ENCODE data around the gene S1PR1. TPM values are rescaled to one million over a fixed set of nuclear protein-coding genes. Genes with fewer than 3 reads are reported as not detected.
"Not testable (repeated sequence)": the region's sequence is repeated elsewhere in the genome, so short reads cannot be mapped to it uniquely, and the experiment has no call there.

Gene S1PR1
- total RNA-seq, 2 donors from 2014 or later: 69.3 to 85.3 TPM

DNA sequence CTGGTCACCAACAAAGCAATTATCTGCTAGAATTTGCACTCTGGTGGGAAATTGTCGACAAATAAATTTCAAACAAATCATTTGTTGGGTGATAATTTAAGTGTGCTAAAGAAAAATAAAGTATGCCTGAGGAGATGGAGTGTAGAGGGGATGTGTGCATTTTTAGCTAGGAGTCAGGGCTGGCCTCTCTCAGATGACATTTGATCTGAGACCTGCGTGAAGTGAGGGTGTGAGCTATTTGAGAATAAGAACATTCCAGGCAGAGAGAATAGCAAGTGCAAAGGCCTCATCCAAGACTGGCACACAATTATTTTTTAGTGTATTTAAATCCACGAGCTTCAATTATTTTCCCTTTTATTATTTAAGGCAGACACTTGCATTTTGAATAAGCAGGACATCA is 19.7 kb upstream of the S1PR1 start:
- intact Hi-C loops (cut with DNase I): no loop called here

DNA sequence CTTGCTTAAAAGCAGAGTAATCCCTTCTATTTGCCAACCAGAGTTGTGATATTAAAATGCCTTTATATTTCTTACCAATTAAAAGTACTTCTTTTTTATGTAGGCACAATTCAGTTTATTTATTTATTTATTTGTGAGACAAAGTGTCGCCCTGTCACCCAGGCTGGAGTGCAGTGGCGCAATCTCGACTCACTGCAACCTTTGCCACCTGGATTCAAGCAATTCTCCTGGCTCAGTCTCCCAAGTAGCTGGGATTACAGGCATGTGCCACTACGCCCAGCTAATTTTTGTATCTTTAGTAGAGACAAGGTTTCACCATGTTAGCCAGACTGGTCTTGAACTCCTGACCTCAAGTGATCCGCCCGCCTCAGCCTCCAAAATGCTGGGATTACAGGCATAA is 17.9 kb upstream of the S1PR1 start:
- DNase-seq; ATAC-seq; intact Hi-C loops (cut with DNase I): not testable (repeated sequence)

More for the DNA sequence above, 19.7 kb upstream of the S1PR1 start:
- ATAC-seq (no peak), DNase-seq (no peak)

DNA sequence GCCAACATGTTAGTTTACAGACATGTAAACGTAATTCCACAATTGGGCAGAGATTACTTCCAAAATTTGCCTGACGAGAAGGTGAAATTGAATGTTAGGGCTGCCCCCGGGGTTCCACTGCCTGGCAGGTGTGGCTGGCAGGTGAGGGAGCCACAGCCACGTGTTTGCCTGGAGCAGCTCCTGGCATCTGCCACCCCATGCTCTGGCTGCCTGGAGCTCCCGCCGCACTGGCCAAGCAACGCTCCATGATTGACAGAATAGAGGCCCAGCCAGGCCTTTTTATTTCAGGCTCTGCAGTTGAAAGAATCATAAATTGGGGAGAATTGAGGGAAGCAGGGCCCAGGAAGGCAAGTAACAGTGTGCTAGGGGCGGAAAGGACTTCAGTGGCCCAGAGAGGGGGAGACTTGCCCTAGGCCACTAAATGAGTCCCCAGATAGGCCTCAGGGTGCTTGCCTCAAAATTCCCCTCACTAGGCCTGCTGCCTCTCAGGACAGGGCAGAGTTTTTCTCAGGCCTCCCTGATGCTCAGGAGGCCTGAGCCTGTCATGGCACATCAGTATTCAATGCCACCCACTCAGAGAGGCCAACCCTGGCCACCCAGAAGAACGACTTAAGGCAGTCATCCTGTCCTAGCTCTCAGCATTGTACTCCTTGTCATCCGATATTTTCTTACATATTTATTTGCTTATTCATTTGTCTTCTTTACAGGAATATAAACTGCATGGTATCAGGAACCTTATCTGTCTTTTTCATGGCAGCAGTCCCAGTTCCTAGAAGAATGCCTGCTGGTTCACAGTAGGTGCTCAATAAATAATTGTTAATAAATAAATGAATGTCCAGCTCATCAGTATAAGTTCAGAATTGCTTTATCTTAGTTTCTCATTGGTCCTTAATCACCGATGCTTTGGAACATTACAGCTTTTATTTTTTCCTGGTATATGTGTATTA is 16.6 kb upstream of the S1PR1 start:
- no peak for DNase-seq

DNA sequence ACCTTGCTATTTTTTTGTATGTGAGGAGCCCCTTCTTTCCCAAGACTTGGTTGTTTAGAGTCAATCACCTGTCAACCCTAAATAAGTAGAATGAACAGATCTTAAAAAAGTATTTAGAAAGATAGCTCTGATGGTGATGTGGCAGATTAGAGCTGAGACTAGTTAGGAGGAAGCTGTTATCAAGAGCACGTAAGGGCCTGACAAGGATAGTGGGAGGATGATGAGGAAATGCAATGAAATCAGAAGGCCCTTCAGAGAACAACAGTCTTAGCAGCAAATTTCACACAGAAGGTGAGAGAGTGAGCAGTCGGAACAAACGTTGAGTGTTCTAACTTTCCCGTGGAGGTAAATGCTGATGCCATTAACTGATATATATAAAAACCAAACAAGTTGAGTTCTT is 15.9 kb upstream of the S1PR1 start:
- ATAC-seq: peak in 1 of 2 donors; percentile 23
- DNase-seq: no peak
- intact Hi-C loops (cut with DNase I): no loop called here

More for the DNA sequence above, 16.6 kb upstream of the S1PR1 start:
- ATAC-seq: peak; percentile 50 to 53
- intact Hi-C loops (cut with DNase I): no loop called here

DNA sequence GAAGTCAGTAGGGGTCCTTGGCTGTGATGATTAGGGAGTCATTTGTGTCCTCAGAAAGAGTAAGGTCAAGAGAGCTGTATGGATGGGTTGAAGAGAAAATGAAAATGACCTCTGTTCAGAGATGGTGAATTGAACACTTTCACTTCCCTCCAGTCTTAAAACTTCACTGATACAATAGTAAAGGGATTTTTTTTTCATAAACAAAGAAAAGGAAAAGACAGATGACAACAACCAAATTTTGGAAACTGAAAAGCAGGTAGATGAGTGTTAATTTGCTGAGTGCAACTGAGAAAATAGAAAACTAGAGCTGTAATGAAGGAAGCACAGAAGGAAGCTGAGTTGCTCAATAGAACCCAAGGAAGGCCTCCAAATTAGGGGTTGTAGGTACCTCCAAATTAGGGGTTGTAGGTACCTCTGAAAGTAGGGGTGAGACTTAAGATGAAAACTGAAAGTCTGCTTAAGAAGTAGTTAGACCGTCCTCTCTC is 14.8 kb upstream of the S1PR1 start:
- DNase-seq: no peak
- no peak for ATAC-seq
- intact Hi-C loops (cut with DNase I): no loop called here

DNA sequence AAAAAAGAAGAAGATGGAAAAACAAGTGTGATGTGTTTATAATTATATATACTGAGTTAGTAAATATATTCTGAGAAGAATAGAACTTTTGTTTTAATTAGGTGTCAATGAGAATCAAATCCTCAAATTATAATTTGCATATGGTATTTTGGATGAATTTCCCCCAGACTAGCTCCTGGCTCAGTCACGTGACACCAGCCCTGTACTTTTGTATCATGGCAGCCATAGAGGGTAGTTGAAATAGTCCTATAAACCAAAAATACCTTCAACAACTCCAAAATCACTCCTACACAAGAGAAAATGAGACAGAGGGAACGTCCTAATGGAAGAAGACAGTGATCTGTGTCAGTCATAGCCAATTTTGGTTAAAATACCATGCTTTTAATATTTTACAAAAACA is 9.0 kb upstream of the S1PR1 start:
- intact Hi-C loops (cut with DNase I): no loop called here
- no peak for ATAC-seq
- DNase-seq: no peak

DNA sequence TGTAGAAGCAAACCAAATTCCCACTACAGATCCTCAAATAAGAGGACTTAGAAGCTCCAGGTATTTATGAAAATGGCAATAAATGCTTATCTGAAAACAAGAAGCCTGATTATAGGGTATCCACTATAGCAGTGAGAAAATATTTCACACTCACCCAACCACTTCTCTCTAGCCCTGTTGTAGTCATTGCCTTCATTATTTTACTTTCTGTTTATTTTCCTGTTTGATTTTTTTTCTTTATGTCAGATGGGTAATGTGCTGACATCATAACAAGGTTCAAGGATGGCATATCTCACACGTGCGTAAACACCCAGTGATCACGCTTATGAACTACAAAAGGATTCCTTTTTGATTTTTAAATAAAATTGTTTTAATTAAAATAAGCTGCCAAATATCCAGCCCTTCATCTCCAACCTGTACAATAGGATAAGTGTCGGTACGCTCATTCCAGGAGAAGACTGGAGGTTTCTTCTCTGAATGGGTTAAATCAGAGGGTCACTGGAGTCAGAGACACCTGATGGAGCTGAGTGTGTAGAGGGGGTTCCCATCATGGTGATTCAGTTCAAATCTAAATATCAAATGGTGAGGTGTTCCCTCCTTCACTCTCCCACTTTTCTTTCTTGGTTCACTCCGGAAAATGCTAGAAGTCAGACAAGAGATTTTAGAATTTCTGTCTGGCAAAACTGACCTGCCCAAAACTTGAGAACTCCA is 8.2 kb upstream of the S1PR1 start:
- no peak for DNase-seq
- intact Hi-C loops (cut with DNase I): no loop called here
- ATAC-seq: no peak

DNA sequence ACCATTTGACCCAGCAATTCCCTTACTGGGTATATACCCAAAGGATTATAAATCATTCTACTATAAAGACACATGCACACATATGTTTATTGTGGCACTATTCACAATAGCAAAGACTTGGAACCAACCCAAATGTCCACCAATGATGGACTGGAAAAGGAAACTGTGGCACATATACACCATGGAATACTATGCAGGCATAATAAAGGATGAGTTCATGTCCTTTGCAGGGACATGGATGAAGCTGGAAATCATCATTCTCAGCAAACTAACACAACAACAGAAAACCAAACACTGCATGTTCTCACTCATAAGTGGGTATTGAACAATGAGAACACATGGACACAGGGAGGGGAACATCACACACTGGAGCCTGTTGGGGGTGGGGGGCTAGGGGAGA is 4.6 kb upstream of the S1PR1 start:
- DNase-seq, ATAC-seq: not testable (repeated sequence)
- intact Hi-C loops (cut with DNase I): loop anchor here in 1 of 2 donors (10.0 kb wide), 1 partner anchor 47 kb away; no protein-coding TSS in a partner anchor

DNA sequence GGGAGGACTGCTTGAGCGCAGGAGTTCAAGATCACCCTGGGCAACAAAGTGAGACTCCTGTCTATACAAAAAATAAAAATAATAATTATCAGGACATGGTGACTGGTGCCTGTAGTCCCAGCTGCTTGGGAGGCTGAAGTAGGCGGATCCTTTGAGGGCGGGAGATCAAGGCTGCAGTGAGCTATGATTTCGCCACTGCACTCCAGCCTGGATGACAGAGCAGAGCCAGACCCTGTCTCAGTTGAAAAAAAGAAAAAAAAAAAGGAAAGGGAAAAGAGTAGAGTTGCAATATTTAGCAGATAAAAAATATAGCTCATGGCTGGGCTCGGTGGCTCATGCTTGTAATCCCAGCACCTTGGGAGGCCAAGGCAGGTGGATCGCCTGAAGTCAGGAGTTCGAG is 3.3 kb upstream of the S1PR1 start:
- DNase-seq (no peak), ATAC-seq (no peak)
- intact Hi-C loops (cut with DNase I): loop anchor here in 1 of 2 donors (10.0 kb wide), 1 partner anchor 49 kb away; no protein-coding TSS in a partner anchor

DNA sequence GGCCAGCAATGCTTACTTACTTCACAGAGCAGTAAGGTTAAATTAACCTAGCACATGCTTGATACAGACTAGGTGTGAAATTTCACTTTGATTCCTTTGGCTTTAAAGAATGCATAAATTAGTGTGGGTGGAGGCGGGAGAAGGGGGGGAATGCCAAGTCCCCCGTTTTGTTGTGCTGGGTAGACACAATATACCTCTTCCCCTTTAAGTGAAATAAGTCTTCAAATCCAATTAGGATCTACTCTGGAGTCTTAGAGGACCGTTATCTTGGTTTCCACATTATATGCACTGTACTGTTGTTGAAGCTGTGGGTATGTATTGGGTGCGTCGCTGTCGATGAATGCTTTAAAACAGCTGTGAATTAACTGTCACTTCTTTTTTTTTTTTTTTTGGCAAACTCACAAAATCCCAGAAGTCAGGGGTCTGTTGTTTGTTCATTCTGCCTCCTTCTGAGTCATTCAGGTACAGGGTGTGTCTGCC is 1.6 kb upstream of the S1PR1 start:
- intact Hi-C loops (cut with DNase I): loop anchor here in 1 of 2 donors (5.0 to 10.0 kb wide), 2 partner anchors 50 to 208 kb away; partner anchors contain the start of gene DPH5
- ATAC-seq (no peak), DNase-seq (no peak)

DNA sequence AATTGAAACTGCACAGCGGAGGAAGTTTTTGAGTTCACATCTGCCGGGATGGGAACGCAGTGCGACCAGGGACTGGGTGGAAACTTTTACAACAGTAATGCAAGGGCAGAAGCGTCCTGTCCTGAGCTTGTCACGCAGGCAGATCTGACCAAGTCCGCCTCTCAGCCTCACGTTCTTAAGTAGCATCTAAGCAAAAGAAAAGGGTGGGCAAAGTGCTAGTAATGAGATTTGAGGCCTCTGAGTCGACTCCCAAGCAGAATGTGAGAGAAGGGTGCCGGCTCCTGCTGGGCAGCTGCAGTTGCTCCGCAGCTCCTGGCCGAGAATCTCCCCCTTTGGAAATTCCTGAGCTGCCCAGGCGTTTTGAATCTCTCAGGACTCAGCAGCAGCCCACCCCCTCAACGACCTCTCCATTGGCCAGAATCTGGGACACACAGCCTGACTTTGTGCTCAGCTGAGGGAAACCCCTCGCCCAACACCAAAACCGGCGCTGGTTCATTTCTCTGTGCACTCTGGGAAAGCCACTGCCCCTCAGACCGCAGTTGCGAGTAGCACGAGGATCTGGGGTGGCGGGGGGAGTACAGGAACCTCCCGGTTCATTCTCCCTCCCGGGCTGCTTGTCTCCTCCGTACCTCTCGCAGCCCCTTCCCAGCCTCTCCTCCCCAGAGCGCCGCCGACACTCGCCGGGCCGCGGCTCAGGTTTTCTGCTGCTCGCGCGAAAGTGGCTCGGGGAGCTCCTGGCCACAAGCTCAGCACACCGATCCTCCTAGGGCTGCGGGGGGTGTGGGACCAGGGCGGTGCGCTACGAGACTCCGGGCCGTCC is 913 bp upstream of the S1PR1 start:
- peak; percentile 59 for DNase-seq
- intact Hi-C loops (cut with DNase I): loop anchor here in 1 of 2 donors (5.0 to 10.0 kb wide), 2 partner anchors 51 to 209 kb away; partner anchors contain the start of gene DPH5

DNA sequence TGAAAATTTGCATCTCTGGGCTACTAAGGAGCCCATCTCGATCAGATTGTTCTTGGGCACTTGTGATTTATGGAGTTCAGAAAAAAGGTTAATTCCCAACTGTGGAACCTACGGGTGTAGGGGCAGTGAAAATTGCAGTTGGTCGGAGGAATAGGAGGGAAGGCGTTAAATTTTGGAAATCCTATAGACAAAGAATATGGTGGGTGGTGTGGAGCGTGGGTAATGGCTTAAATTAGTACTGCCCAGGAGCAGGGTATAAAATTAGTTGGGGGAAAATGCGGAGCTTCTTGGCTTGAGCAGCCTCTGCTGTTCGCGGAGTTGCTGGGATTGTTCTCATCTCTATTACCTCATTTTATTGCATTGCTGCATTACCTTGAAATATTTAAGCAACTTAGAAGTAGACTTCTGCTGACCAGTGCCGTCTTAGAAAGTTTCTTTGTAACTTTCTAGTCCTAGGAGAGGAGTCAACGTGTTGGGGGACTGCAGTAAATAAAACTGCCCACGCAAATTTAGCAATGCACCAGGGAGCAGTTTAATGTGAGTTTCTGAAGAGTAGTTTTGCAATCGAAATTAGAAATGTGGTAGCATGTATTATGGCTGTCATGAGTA is 514 bp downstream of the S1PR1 start:
- intact Hi-C loops (cut with DNase I): loop anchor here in 1 of 2 donors (5.0 to 10.0 kb wide), 2 partner anchors 53 to 210 kb away; partner anchors contain the start of gene DPH5
- ATAC-seq: peak in 1 of 2 donors; percentile 23

More for the DNA sequence above, 913 bp upstream of the S1PR1 start:
- ATAC-seq: peak; percentile 32 to 52

DNA sequence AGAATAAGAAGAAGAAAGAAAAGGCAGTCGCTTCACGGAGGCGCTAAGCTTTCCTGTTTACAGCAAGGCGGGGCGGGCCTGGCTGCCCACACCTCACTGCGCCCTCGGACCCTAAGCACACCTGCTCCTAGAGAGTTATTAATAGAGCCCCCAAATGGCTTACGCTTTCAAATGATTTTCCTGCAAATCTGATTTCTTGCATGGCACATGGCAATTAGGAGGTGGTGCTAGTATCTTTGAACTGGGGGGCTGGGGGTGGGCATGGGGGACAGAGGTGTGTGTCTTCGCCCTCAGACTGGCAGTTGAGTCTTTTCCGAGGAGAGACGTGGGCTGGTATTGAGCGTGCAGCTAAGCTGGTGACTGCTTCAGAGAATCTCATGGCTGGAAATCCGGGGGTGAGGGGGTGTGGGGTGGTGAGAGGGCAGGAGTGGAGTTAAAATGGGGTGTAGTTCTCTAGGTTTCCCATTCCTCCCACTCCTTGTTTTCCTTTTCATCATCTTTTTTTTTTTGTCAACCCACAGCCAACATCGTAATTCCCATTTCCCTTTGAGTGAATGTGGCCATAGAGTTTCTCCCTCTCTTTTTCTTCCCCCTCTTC is 1.3 kb downstream of the S1PR1 start:
- intact Hi-C loops (cut with DNase I): loop anchor here in 1 of 2 donors (2.0 to 10.0 kb wide), 3 partner anchors 53 to 211 kb away; partner anchors contain the start of gene DPH5
- DNase-seq (peak; percentile 33), ATAC-seq (no peak)

More for the DNA sequence above, 514 bp downstream of the S1PR1 start:
- DNase-seq: no peak

DNA sequence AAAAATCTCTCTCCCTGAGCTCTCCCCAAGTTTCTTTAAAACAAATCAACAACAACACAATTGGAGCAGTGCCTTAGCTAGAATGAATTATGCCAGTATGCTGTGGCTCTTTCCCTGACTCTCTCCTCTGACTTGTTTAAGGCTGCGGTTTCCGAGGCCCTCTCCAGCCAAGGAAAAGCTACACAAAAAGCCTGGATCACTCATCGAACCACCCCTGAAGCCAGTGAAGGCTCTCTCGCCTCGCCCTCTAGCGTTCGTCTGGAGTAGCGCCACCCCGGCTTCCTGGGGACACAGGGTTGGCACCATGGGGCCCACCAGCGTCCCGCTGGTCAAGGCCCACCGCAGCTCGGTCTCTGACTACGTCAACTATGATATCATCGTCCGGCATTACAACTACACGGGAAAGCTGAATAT is 1.9 kb downstream of the S1PR1 start:
- peak; percentile 67 to 70 for ATAC-seq

DNA sequence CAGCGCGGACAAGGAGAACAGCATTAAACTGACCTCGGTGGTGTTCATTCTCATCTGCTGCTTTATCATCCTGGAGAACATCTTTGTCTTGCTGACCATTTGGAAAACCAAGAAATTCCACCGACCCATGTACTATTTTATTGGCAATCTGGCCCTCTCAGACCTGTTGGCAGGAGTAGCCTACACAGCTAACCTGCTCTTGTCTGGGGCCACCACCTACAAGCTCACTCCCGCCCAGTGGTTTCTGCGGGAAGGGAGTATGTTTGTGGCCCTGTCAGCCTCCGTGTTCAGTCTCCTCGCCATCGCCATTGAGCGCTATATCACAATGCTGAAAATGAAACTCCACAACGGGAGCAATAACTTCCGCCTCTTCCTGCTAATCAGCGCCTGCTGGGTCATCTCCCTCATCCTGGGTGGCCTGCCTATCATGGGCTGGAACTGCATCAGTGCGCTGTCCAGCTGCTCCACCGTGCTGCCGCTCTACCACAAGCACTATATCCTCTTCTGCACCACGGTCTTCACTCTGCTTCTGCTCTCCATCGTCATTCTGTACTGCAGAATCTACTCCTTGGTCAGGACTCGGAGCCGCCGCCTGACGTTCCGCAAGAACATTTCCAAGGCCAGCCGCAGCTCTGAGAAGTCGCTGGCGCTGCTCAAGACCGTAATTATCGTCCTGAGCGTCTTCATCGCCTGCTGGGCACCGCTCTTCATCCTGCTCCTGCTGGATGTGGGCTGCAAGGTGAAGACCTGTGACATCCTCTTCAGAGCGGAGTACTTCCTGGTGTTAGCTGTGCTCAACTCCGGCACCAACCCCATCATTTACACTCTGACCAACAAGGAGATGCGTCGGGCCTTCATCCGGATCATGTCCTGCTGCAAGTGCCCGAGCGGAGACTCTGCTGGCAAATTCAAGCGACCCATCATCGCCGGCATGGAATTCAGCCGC is 2.5 kb downstream of the S1PR1 start:
- ATAC-seq: peak; percentile 5 to 25
- peak; percentile 35 for DNase-seq
- intact Hi-C loops (cut with DNase I): loop anchor here in 1 of 2 donors (2.0 to 10.0 kb wide), 4 partner anchors 48 to 212 kb away; partner anchors contain the start of gene DPH5

More for the DNA sequence above, 1.9 kb downstream of the S1PR1 start:
- intact Hi-C loops (cut with DNase I): loop anchor here in 1 of 2 donors (2.0 to 10.0 kb wide), 3 partner anchors 54 to 211 kb away; partner anchors contain the start of gene DPH5
- DNase-seq: peak; percentile 92

DNA sequence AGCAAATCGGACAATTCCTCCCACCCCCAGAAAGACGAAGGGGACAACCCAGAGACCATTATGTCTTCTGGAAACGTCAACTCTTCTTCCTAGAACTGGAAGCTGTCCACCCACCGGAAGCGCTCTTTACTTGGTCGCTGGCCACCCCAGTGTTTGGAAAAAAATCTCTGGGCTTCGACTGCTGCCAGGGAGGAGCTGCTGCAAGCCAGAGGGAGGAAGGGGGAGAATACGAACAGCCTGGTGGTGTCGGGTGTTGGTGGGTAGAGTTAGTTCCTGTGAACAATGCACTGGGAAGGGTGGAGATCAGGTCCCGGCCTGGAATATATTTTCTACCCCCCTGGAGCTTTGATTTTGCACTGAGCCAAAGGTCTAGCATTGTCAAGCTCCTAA is 3.2 kb downstream of the S1PR1 start:
- intact Hi-C loops (cut with DNase I): loop anchor here in 1 of 2 donors (5.0 kb wide), 1 partner anchor 47 kb away; no protein-coding TSS in a partner anchor
- peak; percentile 70 for DNase-seq
- peak in 1 of 2 donors; percentile 3 for ATAC-seq
